Stimulated activated CD4-positive, alpha-beta T cell treated with anti-CD3 and anti-CD28 coated beads, Interleukin-1b, Interleukin-23, amount 100 ng/mL, for 24 hours (primary cell): ENCODE measurements around the gene TBX5.

Experiments used
- DNase-seq, 4 experiments: peaks; one replicate each; pipeline ENCODE4 v3.0.0-alpha.2; 2020; ENCODE audit warnings: low read depth in 4 of 4, low spot score in 1 of 4

Gene TBX5

GRCh38 chr12:114405519-114406271 lies at the start of gene TBX5:
Gene TBX5 (minus strand): TSS chr12:114406144. CDS start chr12:114403898, 2,246 bp downstream.
- no peak for DNase-seq

GRCh38 chr12:114451657-114452056 lies 45.7 kb upstream of the TBX5 start:
- no peak for DNase-seq

GRCh38 chr12:114450515-114451300 lies 44.8 kb upstream of the TBX5 start:
- no peak for DNase-seq

- DNase-seq, result no peak
Measured at GRCh38 chr12:114450019-114450418, 44.1 kb upstream of the TBX5 start.

- no peak for DNase-seq
Measured at GRCh38 chr12:114448618-114448933, 42.6 kb upstream of the TBX5 start.

- DNase-seq, result no peak
Measured at GRCh38 chr12:114447799-114448617, 42.1 kb upstream of the TBX5 start.

GRCh38 chr12:114447274-114447716 lies 41.4 kb upstream of the TBX5 start:
- no peak for DNase-seq

- no peak for DNase-seq
Measured at GRCh38 chr12:114445401-114446323, 39.7 kb upstream of the TBX5 start.

GRCh38 chr12:114444422-114445279 lies 38.7 kb upstream of the TBX5 start:
- no peak for DNase-seq

- no peak for DNase-seq
Measured at GRCh38 chr12:114443607-114444421, 37.9 kb upstream of the TBX5 start.

- no peak for DNase-seq
Measured at GRCh38 chr12:114442578-114442977, 36.6 kb upstream of the TBX5 start.

GRCh38 chr12:114441545-114441944 lies 35.6 kb upstream of the TBX5 start:
- no peak for DNase-seq

- no peak for DNase-seq
Measured at GRCh38 chr12:114441039-114441383, 35.1 kb upstream of the TBX5 start.

- no peak for DNase-seq
Measured at GRCh38 chr12:114440270-114441038, 34.5 kb upstream of the TBX5 start.

- DNase-seq, result no peak
Measured at GRCh38 chr12:114439817-114440216, 33.9 kb upstream of the TBX5 start.

GRCh38 chr12:114439261-114439683 lies 33.3 kb upstream of the TBX5 start:
- DNase-seq, result no peak

GRCh38 chr12:114438635-114439256 lies 32.8 kb upstream of the TBX5 start:
- no peak for DNase-seq

- no peak for DNase-seq
Measured at GRCh38 chr12:114434341-114434740, 28.4 kb upstream of the TBX5 start.
